Measurements from ENCODE around the gene FANCC.

GRCh38 chr9:95202076-95202681 lies 115.3 kb downstream of the FANCC start:
- TF ChIP-seq EZH2 (IDR thresholded peaks at IDR 0.05; ENCODE audit: low read depth) (no peak), CTCF (conservative IDR thresholded peaks at IDR 0.05) (no peak)
